ENCODE results near the gene MASP2.
A peak's percentile ranks its signal among the peaks of the same experiment; 100 is the strongest.
"Not testable (repeated sequence)": the region's sequence is repeated elsewhere in the genome, so short reads cannot be mapped to it uniquely, and the experiment has no call there.

The MASP2 gene

GRCh38 chr1:11037740-11038182 is 9.3 kb downstream of the MASP2 start:
- DNase-seq (ENCODE audit: low read depth), result peak; percentile 45

- not testable (repeated sequence) for DNase-seq (ENCODE audit: low read depth)
These were observed 9.9 kb downstream of the MASP2 start for GRCh38 chr1:11037019-11037739.

- no peak for DNase-seq (ENCODE audit: low read depth)
These were observed 15.3 kb downstream of the MASP2 start for GRCh38 chr1:11031624-11032262.

- no peak for DNase-seq (ENCODE audit: low read depth)
These were observed 16.2 kb downstream of the MASP2 start for GRCh38 chr1:11030865-11031264.

- DNase-seq (ENCODE audit: low read depth), result no peak
These were observed 19.0 kb downstream of the MASP2 start for GRCh38 chr1:11028018-11028417.

- no peak for DNase-seq (ENCODE audit: low read depth)
These were observed 19.7 kb downstream of the MASP2 start for GRCh38 chr1:11027316-11027715.

GRCh38 chr1:11026903-11027302 is 20.1 kb downstream of the MASP2 start:
- DNase-seq (ENCODE audit: low read depth), result no peak

- no peak for DNase-seq (ENCODE audit: low read depth)
These were observed 21.0 kb downstream of the MASP2 start for GRCh38 chr1:11026052-11026451.

- no peak for DNase-seq (ENCODE audit: low read depth)
These were observed 21.4 kb downstream of the MASP2 start for GRCh38 chr1:11025618-11026017.

- no peak for DNase-seq (ENCODE audit: low read depth)
These were observed 22.2 kb downstream of the MASP2 start for GRCh38 chr1:11024874-11025203.

- no peak for DNase-seq (ENCODE audit: low read depth)
These were observed 22.7 kb downstream of the MASP2 start for GRCh38 chr1:11024154-11024873.

- no peak for DNase-seq (ENCODE audit: low read depth)
These were observed 23.8 kb downstream of the MASP2 start for GRCh38 chr1:11023201-11023600.

- no peak for DNase-seq (ENCODE audit: low read depth)
These were observed 27.1 kb downstream of the MASP2 start for GRCh38 chr1:11019971-11020370.

GRCh38 chr1:11019358-11019757 is 27.7 kb downstream of the MASP2 start:
- not testable (repeated sequence) for DNase-seq (ENCODE audit: low read depth)

GRCh38 chr1:11013160-11013531 is 33.9 kb downstream of the MASP2 start:
- no peak for DNase-seq (ENCODE audit: low read depth)

- peak; percentile 82 for DNase-seq (ENCODE audit: low read depth)
These were observed 34.5 kb downstream of the MASP2 start, which contains the start of gene TARDBP for GRCh38 chr1:11012260-11013159. TSS of gene TARDBP (plus strand) at chr1:11012654. CDS start at chr1:11013728, 1,074 bp downstream.

- no peak for DNase-seq (ENCODE audit: low read depth)
These were observed 46.5 kb downstream of the MASP2 start for GRCh38 chr1:11000526-11000925.

- no peak for DNase-seq (ENCODE audit: low read depth)
These were observed 50.9 kb downstream of the MASP2 start for GRCh38 chr1:10996100-10996499.

GRCh38 chr1:10992864-10993263 is 54.2 kb downstream of the MASP2 start:
- no peak for DNase-seq (ENCODE audit: low read depth)

GRCh38 chr1:10992004-10992403 is 55.0 kb downstream of the MASP2 start:
- DNase-seq (ENCODE audit: low read depth), result not testable (repeated sequence)

GRCh38 chr1:10990828-10991227 is 56.2 kb downstream of the MASP2 start:
- no peak for DNase-seq (ENCODE audit: low read depth)

- DNase-seq (ENCODE audit: low read depth), result not testable (repeated sequence)
These were observed 57.0 kb downstream of the MASP2 start for GRCh38 chr1:10989920-10990516.
